ENCODE data around the gene TUBA1B. TPM values are rescaled to one million over a fixed set of nuclear protein-coding genes. Genes with fewer than 3 reads are reported as not detected.
"Not testable (repeated sequence)": the region's sequence is repeated elsewhere in the genome, so short reads cannot be mapped to it uniquely, and the experiment has no call there.

Gene TUBA1B
- total and polyA plus RNA-seq, 2 of the 8 experiments (the other 6 are each of a cell fraction or from before 2014, with no cell fraction given): 2,092 to 6,837 TPM

DNA sequence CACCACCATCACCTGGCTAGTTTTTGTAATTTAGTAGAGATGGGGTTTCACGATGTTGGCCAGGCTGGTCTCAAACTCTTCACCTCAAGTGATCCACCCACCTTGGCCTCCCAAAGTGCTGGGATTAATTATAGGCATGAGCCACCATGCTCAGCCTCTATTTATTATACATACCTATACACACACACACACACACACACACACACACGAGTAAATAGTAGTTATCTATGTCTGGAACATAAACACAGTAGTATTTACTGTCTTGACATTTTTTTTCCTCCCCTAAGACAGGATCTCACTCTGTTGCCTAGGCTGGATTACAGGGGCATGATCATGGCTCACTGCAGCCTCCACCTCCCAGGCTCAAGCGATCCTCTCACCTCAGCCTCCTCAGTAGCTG, 5.8 kb upstream of the TUBA1B start:
- H2BK15ac ChIP-seq (ENCODE audit: low read length); H3K27ac ChIP-seq (ENCODE audit: low read depth, low read length); H3K4me1 ChIP-seq (replicated peaks in 1 of 4; ENCODE audit: control insufficient read depth in 3 of 4, insufficient read depth in 4 of 4, low read length in 3 of 4); H2AFZ ChIP-seq (ENCODE audit: low read length); POLR2A ChIA-PET (ENCODE audit: partially characterized antibody); H3K23ac ChIP-seq (ENCODE audit: insufficient read length); FAIRE-seq; H3K27me3 ChIP-seq (replicated peaks in 1 of 4; ENCODE audit: control insufficient read depth in 3 of 4, extremely low read depth in 1 of 4, insufficient read depth in 3 of 4, low read length in 3 of 4); H2BK120ac ChIP-seq (replicated peaks; ENCODE audit: low read depth, low read length); H3K79me1 ChIP-seq (ENCODE audit: low read depth, low read length); H3K14ac ChIP-seq (ENCODE audit: insufficient read length); H3K36me3 ChIP-seq (ENCODE audit: control insufficient read depth in 2 of 4, insufficient read depth in 4 of 4, low read length in 3 of 4); H2BK20ac ChIP-seq (ENCODE audit: low read length); H4K8ac ChIP-seq (ENCODE audit: extremely low read depth, insufficient read depth, low read length); H3K4ac ChIP-seq (replicated peaks; ENCODE audit: insufficient read length, low read depth, low read length); H3K4me2 ChIP-seq (ENCODE audit: insufficient read depth in 1 of 2, low read depth in 2 of 2, low read length in 2 of 2); H4K20me1 ChIP-seq (replicated peaks in 1 of 2; ENCODE audit: control insufficient read depth in 1 of 2, insufficient read depth in 2 of 2, low read length in 2 of 2); H4K91ac ChIP-seq (replicated peaks; ENCODE audit: insufficient read length, low read length); H3K9me3 ChIP-seq (ENCODE audit: insufficient read depth in 2 of 2, low read depth in 1 of 2, low read length in 1 of 2); H4K5ac ChIP-seq (ENCODE audit: insufficient read length, low read depth, low read length); H3K79me2 ChIP-seq (ENCODE audit: control insufficient read depth in 1 of 2, insufficient read depth in 2 of 2, low read length in 2 of 2); H3K4me3 ChIP-seq (ENCODE audit: extremely low read depth in 1 of 4, insufficient read depth in 2 of 4, low read depth in 3 of 4, low read length in 4 of 4); H3K23me2 ChIP-seq (ENCODE audit: low read depth, low read length); H3K18ac ChIP-seq (ENCODE audit: extremely low read depth, low read length); H2BK12ac ChIP-seq (ENCODE audit: low read depth, low read length); H2AK5ac ChIP-seq (ENCODE audit: low read depth, low read length); H3K9ac ChIP-seq (replicated peaks in 1 of 4; ENCODE audit: extremely low read depth in 1 of 4, low read depth in 3 of 4, low read length in 3 of 4); H2BK5ac ChIP-seq (ENCODE audit: low read depth, low read length); DNase-seq (ENCODE audit: low read depth in 1 of 2, low spot score in 2 of 2); H3K56ac ChIP-seq (replicated peaks; ENCODE audit: insufficient read length, low read depth, low read length): not testable (repeated sequence)
- 87% methylated on average over 3 of the region's 3 CpGs; no CpG with 5 or more reads in 1 of the 2 experiments for WGBS, 2 experiments (ENCODE audit: extremely low coverage in 1 of 2, insufficient coverage in 1 of 2, insufficient read length in 1 of 2, insufficient replicate concordance in 2 of 2, low coverage in 1 of 2, low lambda C conversion rate in 2 of 2, missing lambda C conversion rate in 1 of 2)
- CTCF ChIA-PET (ENCODE audit: partially characterized antibody): interaction anchor here (1.0 kb wide), 2 partner anchors 26 to 47 kb away, joined by 3 to 4 read pairs; partner anchors contain the start of gene LMBR1L
